ENCODE data around the gene DOCK6. TPM values are rescaled to one million over a fixed set of nuclear protein-coding genes. Genes with fewer than 3 reads are reported as not detected.

The DOCK6 gene
- total and polyA plus RNA-seq, 2 of the 13 experiments (the other 11 are each of a cell fraction or from before 2014, with no cell fraction given): 5.4 to 38.1 TPM

- no peak for TF ChIP-seq LCORL (IDR thresholded peaks at IDR 0.05)
- TF ChIP-seq LCORL (CRISPR knock-in tag; IDR thresholded peaks at IDR 0.05): 0 out of 2 replicates have a peak, but pooled peaks have one; percentile 29
- TF ChIP-seq YY1 (IDR thresholded peaks at IDR 0.05; ENCODE audit: insufficient read depth, insufficient replicate concordance, low read depth, low read length): no peak
- no peak for TF ChIP-seq GTF2F1 (IDR thresholded peaks at IDR 0.05; ENCODE audit: low read length)
- TF ChIP-seq RFX3 (CRISPR knock-in tag; IDR thresholded peaks at IDR 0.05): no peak
- peak; percentile 34; the same call in 1 of the 2 replicates for TF ChIP-seq ZNF687 (CRISPR knock-in tag; IDR thresholded peaks at IDR 0.05)
- TF ChIP-seq UBTF (CRISPR knock-in tag; IDR thresholded peaks at IDR 0.05): 0 out of 2 replicates have a peak, but pooled peaks have one; percentile 23
- TF ChIP-seq ZNF678 (CRISPR knock-in tag; IDR thresholded peaks at IDR 0.05): no peak
- no peak for TF ChIP-seq ZNF598 (CRISPR knock-in tag; IDR thresholded peaks at IDR 0.05; ENCODE audit: borderline replicate concordance)
- no peak for TF ChIP-seq ZNF777 (CRISPR knock-in tag; IDR thresholded peaks at IDR 0.05)
- peak; percentile 74 for TF ChIP-seq ZBTB7A (CRISPR knock-in tag; IDR thresholded peaks at IDR 0.05)
- TF ChIP-seq MNT (IDR thresholded peaks at IDR 0.05): no peak
- TF ChIP-seq MXI1 (IDR thresholded peaks at IDR 0.05; ENCODE audit: borderline replicate concordance, low read depth, low read length): no peak
- TF ChIP-seq ZKSCAN8 (CRISPR knock-in tag; IDR thresholded peaks at IDR 0.05; ENCODE audit: borderline replicate concordance): no peak
- peak; percentile 83; the same call in 1 of the 2 replicates for TF ChIP-seq ZBTB7B (CRISPR knock-in tag; IDR thresholded peaks at IDR 0.05)
- TF ChIP-seq SP1 (IDR thresholded peaks at IDR 0.05): no peak
- TF ChIP-seq SP1 (CRISPR knock-in tag; IDR thresholded peaks at IDR 0.05): no peak
- TF ChIP-seq TSC22D2 (CRISPR knock-in tag; IDR thresholded peaks at IDR 0.05; ENCODE audit: borderline replicate concordance): no peak
- peak; percentile 44; the same call in 1 of the 2 replicates for TF ChIP-seq RARA (CRISPR knock-in tag; IDR thresholded peaks at IDR 0.05)
- TF ChIP-seq GZF1 (CRISPR knock-in tag; IDR thresholded peaks at IDR 0.05): no peak
- no peak for TF ChIP-seq EZH2 (conservative IDR thresholded peaks at IDR 0.05; ENCODE audit: low read depth, low read length)
Measured at GRCh38 chr19:11203194-11204075, 58.9 kb downstream of the DOCK6 start (continued).

All from HepG2 (cell line).